PC-9 (cell line): ENCODE data around the gene RARS1. TPM values are rescaled to one million over a fixed set of nuclear protein-coding genes. Genes with fewer than 3 reads are reported as not detected.

Source experiments
- BruUV-seq: library from RNA; stranded (reverse); fragments of 400-500 nt; replicated peaks from 2 replicates; lab custom pipeline; 2021; lab: Mats Ljungman, UMichigan
- CTCF ChIA-PET: fragments of 300-600 bp; sonication (Branson Sonifier 250); formaldehyde crosslinking; loops from one replicate; lab custom pipeline; 2022; ENCODE audit warnings: antibody characterized with exemption; lab: Charles Lee
- POLR2A ChIA-PET: fragments of 300-600 bp; sonication (Branson Sonifier 250); formaldehyde crosslinking; loops from one replicate; lab custom pipeline; 2022; ENCODE audit warnings: antibody characterized with exemption; ENCODE audit not compliant: unreplicated experiment; lab: Charles Lee
- DNase-seq, 2 experiments: peaks; one replicate each; pipeline versions ENCODE4 v3.0.0 to v3.0.0-alpha.2; 2015 to 2022; ENCODE audit warnings: mixed read lengths in 1 of 2
- H2AFZ ChIP-seq: fragments of 200-600 bp; sonication (generic); 2 replicates; pipeline ENCODE4 v1.8.1; 2017; ENCODE audit warnings: antibody characterized with exemption
- H3F3A ChIP-seq: fragments of 200-600 bp; sonication (generic); 2 replicates; pipeline ENCODE4 v1.8.1; 2017; ENCODE audit warnings: antibody characterized with exemption, mild to moderate bottlenecking, low read depth; ENCODE audit not compliant: insufficient read depth
- H3K27ac ChIP-seq: fragments of 200-600 bp; sonication (generic); 2 replicates; pipeline ENCODE4 v1.6.1; 2016; ENCODE audit warnings: mixed run types
- H3K27me3 ChIP-seq: fragments of 200-600 bp; sonication (generic); 2 replicates; pipeline ENCODE4 v1.6.1; 2016; ENCODE audit warnings: low read depth, mixed run types; ENCODE audit not compliant: insufficient read depth
- H3K36me3 ChIP-seq: fragments of 200-600 bp; sonication (generic); 2 replicates; pipeline ENCODE4 v1.6.1; 2016; ENCODE audit warnings: low read depth, mixed run types
- H3K4me1 ChIP-seq: fragments of 200-600 bp; sonication (generic); replicated peaks from 2 replicates; pipeline ENCODE4 v1.6.1; 2016; ENCODE audit warnings: mixed run types; ENCODE audit not compliant: insufficient read depth
- H3K4me2 ChIP-seq: fragments of 200-600 bp; sonication (generic); 2 replicates; pipeline ENCODE4 v1.6.1; 2017; ENCODE audit warnings: mixed run types
- H3K4me3 ChIP-seq: fragments of 200-600 bp; sonication (generic); 2 replicates; pipeline ENCODE4 v1.6.1; 2016; ENCODE audit warnings: mixed run types
- H3K79me2 ChIP-seq: fragments of 200-600 bp; sonication (generic); 2 replicates; pipeline ENCODE4 v1.6.1; 2017; ENCODE audit warnings: low read depth, mixed run types
- H3K9me2 ChIP-seq: fragments of 200-600 bp; sonication (generic); 2 replicates; pipeline ENCODE4 v1.8.1; 2017; ENCODE audit warnings: mild to moderate bottlenecking; ENCODE audit not compliant: insufficient read depth
- H3K9me3 ChIP-seq: fragments of 200-600 bp; sonication (generic); 2 replicates; pipeline ENCODE4 v1.8.1; 2016; ENCODE audit warnings: low read depth; ENCODE audit not compliant: insufficient read depth
- H4K20me1 ChIP-seq: fragments of 200-600 bp; sonication (generic); 2 replicates; pipeline ENCODE4 v1.8.1; 2017; ENCODE audit not compliant: insufficient read depth
- CTCF ChIP-seq: fragments of 200-600 bp; sonication (generic); conservative IDR thresholded peaks from 2 replicates; pipeline ENCODE4 v1.6.1; 2017; ENCODE audit warnings: mixed run types, antibody characterized with exemption, mild to moderate bottlenecking, moderate library complexity
- EZH2 ChIP-seq: fragments of 200-600 bp; sonication (generic); IDR thresholded peaks from 2 replicates; pipeline ENCODE4 v1.8.0; 2017; ENCODE audit warnings: antibody characterized with exemption, low read depth
- intact Hi-C: fragments of 100-400 bp; cut with micrococcal nuclease; formaldehyde crosslinking; loops from one replicate; pipeline ENCODE4 v1.10.0; 2022; ENCODE audit not compliant: unreplicated experiment
- total RNA-seq: library from RNA; stranded (reverse); gene quantifications from 2 replicates; pipeline ENCODE4 v1.2.3, GENCODE V29; 2021

RARS1 gene
- total RNA-seq, 1 experiment from 2014 or later: 125 TPM

DNA sequence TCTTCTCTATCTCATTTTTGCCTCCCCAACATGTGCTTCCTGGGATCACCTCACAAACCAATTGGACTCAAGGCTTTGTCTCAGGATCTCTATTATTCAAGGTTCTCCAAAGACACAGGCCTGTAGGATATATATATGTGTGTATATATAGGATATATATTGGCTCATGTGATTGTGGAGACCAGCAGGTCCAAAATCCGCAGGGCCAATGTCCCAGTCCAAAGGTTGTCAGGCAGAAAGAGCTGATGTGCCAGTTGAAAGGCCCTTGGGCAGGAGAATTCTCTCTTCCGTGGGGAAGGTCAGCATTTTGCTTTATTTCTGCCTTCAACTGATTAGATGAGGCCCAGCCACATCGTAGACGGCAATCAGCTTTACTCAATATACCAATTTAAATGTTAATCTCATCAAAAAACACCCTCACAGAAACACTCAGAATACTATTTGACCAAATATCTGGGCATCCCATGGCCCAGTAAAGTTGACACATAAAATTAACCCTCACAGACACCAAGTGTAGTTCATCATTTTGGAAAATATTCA, 41.6 kb downstream of the RARS1 start:
- ChIA-PET CTCF (no interaction called here), POLR2A (no interaction called here)
- no peak overlapping the region for H2AFZ ChIP-seq
- H3K36me3 ChIP-seq: no peaks in the 10 kb centered on the region
- intact Hi-C loops: no loop called here
- H3F3A ChIP-seq: no peaks in the 10 kb centered on the region
- H3K79me2 ChIP-seq: no peaks in the 10 kb centered on the region
- H4K20me1 ChIP-seq: no peaks in the 10 kb centered on the region
- H3K4me1 ChIP-seq: no peaks in the 10 kb centered on the region
- H3K9me3 ChIP-seq: no peaks in the 10 kb centered on the region
- H3K4me3 ChIP-seq: no peak overlapping the region
- no peaks in the 10 kb centered on the region for H3K27me3 ChIP-seq
- no peak overlapping the region for H3K27ac ChIP-seq
- DNase-seq: no peak
- no TSS peak for BruUV-seq
- no peak overlapping the region for H3K4me2 ChIP-seq
- no peaks in the 10 kb centered on the region for H3K9me2 ChIP-seq
- TF ChIP-seq EZH2: no peak
- TF ChIP-seq CTCF: no peak

DNA sequence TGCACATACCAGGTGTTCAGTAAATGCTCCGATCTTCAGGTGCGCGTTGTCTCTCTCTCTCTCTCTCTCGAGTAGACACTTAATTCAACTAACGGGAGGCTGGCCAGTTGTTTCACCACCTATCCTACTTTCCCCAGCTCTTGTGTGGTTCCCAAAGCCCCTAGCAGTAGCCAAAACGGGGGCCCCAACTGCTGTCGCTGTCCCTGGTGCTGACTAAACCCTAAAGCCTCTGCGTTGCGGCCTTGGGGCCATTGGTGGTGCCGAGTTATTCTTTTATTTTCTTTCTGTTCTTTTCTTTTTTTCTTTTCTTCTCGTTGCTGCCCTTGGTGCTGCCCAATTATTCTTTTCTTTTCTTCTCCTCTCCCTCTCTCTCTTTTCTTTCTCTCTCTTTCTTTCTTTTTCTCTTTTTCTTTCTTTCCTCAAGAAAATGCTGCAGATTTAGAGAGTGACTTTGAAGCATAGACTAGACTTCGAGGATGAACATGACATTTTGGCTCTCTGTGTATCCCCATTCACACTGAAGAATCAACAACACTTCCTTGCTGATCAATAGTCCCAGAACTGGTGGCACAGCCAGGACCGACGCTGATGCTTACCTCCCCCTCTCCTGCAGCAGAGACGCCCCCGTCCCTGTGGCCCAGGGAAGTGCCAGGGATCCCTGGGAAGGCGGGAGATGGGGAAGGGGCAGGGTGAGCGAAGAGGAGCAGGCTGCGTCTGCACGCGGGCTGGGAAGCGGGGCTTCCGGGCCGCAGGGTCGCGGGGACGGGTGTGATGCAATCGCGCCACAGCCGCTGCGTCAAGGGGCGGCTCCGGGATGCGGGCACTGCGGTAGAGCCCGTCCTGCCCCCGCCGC, 42.5 kb downstream of the RARS1 start, which contains the start of gene FBLL1:
FBLL1 (plus strand) TSS at position 785 of the 853 bp plus-strand sequence. CDS start 200 bp downstream, outside the sequence.
- no peak within 1 kb of the TSS for H2AFZ ChIP-seq
- no peak for DNase-seq
- H3K4me2 ChIP-seq: no peak within 1 kb of the TSS
- no peaks in the 10 kb centered on the region for H3F3A ChIP-seq
- no TSS peak for BruUV-seq
- H3K4me1 ChIP-seq: no peaks in the 10 kb centered on the region
- no peaks in the 10 kb centered on the region for H3K36me3 ChIP-seq
- H3K9me3 ChIP-seq: no peaks in the 10 kb centered on the region
- POLR2A ChIA-PET: no interaction called here
- no peaks in the 10 kb centered on the region for H3K79me2 ChIP-seq
- no peaks in the 10 kb centered on the region for H4K20me1 ChIP-seq
- no peak within 1 kb of the TSS for H3K27ac ChIP-seq
- H3K4me3 ChIP-seq: no peak within 1 kb of the TSS
- no peaks in the 10 kb centered on the region for H3K9me2 ChIP-seq
- TF ChIP-seq EZH2: no peak
- TF ChIP-seq CTCF: no peak
- intact Hi-C loops: no loop called here
- CTCF ChIA-PET: no interaction called here
- H3K27me3 ChIP-seq: 0 out of 2 replicates have a peak, but pooled peaks cover 4% of the 10 kb centered on the region

GRCh38 chr5:168529374-168530234, 43.3 kb downstream of the RARS1 start:
- no peaks in the 10 kb centered on the region for H3K4me1 ChIP-seq
- no peaks in the 10 kb centered on the region for H3K9me2 ChIP-seq
- intact Hi-C loops: no loop called here
- ChIA-PET POLR2A (no interaction called here), CTCF (no interaction called here)
- H3K36me3 ChIP-seq: no peaks in the 10 kb centered on the region
- no peak for DNase-seq
- H3K27ac ChIP-seq: no peak overlapping the region
- no peak overlapping the region for H3K4me3 ChIP-seq
- H3K4me2 ChIP-seq: no peak overlapping the region
- H3K27me3 ChIP-seq: 0 out of 2 replicates have a peak, but pooled peaks cover 4% of the 10 kb centered on the region
- no peaks in the 10 kb centered on the region for H4K20me1 ChIP-seq
- no peaks in the 10 kb centered on the region for H3K79me2 ChIP-seq
- no peak overlapping the region for H2AFZ ChIP-seq
- BruUV-seq: no TSS peak
- H3F3A ChIP-seq: no peaks in the 10 kb centered on the region
- H3K9me3 ChIP-seq: no peaks in the 10 kb centered on the region
- TF ChIP-seq CTCF (no peak), EZH2 (no peak)
